ENCODE measurements around the gene ZSWIM4. TPM values are rescaled to one million over a fixed set of nuclear protein-coding genes. Genes with fewer than 3 reads are reported as not detected.

Gene ZSWIM4
- total and polyA plus RNA-seq, 10 of the 15 experiments (the other 5 are each of a cell fraction or from before 2014, with no cell fraction given): 0.73 to 11.1 (median 1.8) TPM; not detected in 2

DNA sequence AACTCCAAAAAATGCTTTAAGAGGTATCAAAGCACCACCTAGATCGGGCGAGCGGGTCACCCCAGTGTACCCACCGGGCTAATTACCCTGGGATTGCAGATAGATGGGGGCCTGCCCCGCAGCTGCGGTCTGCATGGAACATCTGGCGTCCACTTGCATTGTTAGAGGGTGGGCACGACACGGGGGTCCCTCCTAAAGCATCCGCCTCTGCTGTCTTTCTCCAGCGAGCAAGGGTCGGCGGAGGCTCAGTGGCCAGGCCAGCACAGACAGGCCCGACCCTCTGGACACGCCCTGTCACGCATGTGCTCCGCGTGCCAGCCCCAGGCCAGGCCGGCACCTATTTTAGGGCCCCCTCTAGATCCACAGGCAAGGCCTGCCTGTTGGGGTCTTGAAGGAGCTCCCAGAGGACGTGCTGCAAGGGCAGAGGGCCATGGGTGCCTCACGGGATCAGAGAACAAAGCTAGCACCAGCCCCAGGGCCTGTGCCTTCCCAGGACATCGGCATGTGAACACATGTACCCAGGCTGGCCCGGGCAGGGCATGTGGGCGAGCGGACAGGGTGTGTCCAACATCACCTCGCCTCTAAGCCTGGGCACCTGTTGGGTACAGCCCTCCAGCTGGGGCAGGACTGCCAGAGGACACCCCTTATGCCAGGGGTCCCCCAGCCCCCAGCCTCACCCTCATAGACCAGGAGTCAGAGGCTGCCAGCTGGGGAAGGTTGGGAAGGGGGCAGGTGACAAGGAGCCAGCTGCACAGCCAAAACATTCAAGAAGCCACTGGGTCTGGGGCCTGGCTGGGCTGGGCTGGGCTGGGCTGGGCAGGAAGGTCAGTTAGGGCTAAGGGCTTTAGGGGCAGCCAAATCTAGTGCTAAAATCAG lies 46.1 kb downstream of the ZSWIM4 start (continued):
- TF ChIP-seq, protein P1, sequence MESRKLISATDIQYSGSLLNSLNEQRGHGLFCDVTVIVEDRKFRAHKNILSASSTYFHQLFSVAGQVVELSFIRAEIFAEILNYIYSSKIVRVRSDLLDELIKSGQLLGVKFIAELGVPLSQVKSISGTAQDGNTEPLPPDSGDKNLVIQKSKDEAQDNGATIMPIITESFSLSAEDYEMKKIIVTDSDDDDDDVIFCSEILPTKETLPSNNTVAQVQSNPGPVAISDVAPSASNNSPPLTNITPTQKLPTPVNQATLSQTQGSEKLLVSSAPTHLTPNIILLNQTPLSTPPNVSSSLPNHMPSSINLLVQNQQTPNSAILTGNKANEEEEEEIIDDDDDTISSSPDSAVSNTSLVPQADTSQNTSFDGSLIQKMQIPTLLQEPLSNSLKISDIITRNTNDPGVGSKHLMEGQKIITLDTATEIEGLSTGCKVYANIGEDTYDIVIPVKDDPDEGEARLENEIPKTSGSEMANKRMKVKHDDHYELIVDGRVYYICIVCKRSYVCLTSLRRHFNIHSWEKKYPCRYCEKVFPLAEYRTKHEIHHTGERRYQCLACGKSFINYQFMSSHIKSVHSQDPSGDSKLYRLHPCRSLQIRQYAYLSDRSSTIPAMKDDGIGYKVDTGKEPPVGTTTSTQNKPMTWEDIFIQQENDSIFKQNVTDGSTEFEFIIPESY (IDR thresholded peaks at IDR 0.05): 0 out of 2 replicates have a peak, but pooled peaks have one; percentile 16
- TF ChIP-seq, protein P2, sequence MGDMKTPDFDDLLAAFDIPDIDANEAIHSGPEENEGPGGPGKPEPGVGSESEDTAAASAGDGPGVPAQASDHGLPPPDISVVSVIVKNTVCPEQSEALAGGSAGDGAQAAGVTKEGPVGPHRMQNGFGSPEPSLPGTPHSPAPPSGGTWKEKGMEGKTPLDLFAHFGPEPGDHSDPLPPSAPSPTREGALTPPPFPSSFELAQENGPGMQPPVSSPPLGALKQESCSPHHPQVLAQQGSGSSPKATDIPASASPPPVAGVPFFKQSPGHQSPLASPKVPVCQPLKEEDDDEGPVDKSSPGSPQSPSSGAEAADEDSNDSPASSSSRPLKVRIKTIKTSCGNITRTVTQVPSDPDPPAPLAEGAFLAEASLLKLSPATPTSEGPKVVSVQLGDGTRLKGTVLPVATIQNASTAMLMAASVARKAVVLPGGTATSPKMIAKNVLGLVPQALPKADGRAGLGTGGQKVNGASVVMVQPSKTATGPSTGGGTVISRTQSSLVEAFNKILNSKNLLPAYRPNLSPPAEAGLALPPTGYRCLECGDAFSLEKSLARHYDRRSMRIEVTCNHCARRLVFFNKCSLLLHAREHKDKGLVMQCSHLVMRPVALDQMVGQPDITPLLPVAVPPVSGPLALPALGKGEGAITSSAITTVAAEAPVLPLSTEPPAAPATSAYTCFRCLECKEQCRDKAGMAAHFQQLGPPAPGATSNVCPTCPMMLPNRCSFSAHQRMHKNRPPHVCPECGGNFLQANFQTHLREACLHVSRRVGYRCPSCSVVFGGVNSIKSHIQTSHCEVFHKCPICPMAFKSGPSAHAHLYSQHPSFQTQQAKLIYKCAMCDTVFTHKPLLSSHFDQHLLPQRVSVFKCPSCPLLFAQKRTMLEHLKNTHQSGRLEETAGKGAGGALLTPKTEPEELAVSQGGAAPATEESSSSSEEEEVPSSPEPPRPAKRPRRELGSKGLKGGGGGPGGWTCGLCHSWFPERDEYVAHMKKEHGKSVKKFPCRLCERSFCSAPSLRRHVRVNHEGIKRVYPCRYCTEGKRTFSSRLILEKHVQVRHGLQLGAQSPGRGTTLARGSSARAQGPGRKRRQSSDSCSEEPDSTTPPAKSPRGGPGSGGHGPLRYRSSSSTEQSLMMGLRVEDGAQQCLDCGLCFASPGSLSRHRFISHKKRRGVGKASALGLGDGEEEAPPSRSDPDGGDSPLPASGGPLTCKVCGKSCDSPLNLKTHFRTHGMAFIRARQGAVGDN (IDR thresholded peaks at IDR 0.05): peak; percentile 20; the same call in 1 of the 2 replicates
- TF ChIP-seq RUNX3 (IDR thresholded peaks at IDR 0.05; ENCODE audit: low read length) (no peak), POLR2AphosphoS5 (IDR thresholded peaks at IDR 0.05; ENCODE audit: low read length) (peak; percentile 75), POLR2A (IDR thresholded peaks at IDR 0.05; ENCODE audit: low read depth, low read length) (peak; percentile 67), SPI1 (IDR thresholded peaks at IDR 0.05; ENCODE audit: borderline replicate concordance, insufficient read depth, low read depth, low read length) (no peak), EGR1 (IDR thresholded peaks at IDR 0.05; ENCODE audit: borderline replicate concordance in 1 of 2, low read depth in 2 of 2, low read length in 2 of 2) (no peak), BACH1 (IDR thresholded peaks at IDR 0.05; ENCODE audit: borderline replicate concordance) (peak; percentile 41; the same call in 1 of the 2 replicates)
- TF ChIP-seq, protein P3, sequence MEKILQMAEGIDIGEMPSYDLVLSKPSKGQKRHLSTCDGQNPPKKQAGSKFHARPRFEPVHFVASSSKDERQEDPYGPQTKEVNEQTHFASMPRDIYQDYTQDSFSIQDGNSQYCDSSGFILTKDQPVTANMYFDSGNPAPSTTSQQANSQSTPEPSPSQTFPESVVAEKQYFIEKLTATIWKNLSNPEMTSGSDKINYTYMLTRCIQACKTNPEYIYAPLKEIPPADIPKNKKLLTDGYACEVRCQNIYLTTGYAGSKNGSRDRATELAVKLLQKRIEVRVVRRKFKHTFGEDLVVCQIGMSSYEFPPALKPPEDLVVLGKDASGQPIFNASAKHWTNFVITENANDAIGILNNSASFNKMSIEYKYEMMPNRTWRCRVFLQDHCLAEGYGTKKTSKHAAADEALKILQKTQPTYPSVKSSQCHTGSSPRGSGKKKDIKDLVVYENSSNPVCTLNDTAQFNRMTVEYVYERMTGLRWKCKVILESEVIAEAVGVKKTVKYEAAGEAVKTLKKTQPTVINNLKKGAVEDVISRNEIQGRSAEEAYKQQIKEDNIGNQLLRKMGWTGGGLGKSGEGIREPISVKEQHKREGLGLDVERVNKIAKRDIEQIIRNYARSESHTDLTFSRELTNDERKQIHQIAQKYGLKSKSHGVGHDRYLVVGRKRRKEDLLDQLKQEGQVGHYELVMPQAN (conservative IDR thresholded peaks at IDR 0.05): 0 out of 2 replicates have a peak, but pooled peaks have one; percentile 28

All from GM12878 (cell line).